DMS153 treated with DMSO at 0.1 percent for 48 hours (cell line): Measurements from ENCODE around the gene EPRS1.
"Not testable (repeated sequence)": the region's sequence is repeated elsewhere in the genome, so short reads cannot be mapped to it uniquely, and the experiment has no call there.

Experiments
- DNase-seq: peaks from one replicate; lab custom pipeline; 2025; ENCODE audit not compliant: unreplicated experiment; lab: John Stamatoyannopoulos, UW

EPRS1 gene

DNA sequence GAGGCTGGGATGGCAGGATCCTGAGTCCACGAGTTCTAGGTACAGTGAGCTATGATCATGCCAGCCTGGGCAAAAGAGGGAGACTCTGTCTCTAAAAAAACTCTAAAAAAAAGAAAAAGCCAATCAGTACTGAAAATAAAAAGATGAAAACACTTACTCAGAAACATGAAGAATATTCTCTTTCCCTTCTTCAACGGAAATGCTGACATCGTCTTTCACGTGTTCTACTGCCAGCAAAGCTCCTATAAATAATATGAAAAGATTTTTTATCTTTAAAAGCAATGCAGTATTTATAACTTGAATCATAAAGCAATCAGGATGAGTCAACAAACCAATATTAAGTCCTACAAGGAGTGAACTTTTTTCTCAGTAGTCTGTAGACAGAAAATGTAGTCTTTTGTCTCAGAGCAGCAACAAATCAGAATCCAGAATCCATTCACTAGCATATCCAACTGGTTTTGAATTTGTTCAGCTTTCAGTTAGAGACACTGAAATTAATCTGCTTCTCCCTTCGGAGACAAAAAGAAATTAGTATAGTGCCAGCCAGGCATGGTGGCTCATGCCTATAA is 6.2 kb downstream of the EPRS1 start:
- DNase-seq: no peak

- DNase-seq: no peak
Measured at GRCh38 chr1:220038640-220039039, 7.7 kb downstream of the EPRS1 start.

- not testable (repeated sequence) for DNase-seq
Measured at GRCh38 chr1:220037810-220038209, 8.5 kb downstream of the EPRS1 start.

GRCh38 chr1:220032911-220033310 is 13.4 kb downstream of the EPRS1 start:
- no peak for DNase-seq

DNA sequence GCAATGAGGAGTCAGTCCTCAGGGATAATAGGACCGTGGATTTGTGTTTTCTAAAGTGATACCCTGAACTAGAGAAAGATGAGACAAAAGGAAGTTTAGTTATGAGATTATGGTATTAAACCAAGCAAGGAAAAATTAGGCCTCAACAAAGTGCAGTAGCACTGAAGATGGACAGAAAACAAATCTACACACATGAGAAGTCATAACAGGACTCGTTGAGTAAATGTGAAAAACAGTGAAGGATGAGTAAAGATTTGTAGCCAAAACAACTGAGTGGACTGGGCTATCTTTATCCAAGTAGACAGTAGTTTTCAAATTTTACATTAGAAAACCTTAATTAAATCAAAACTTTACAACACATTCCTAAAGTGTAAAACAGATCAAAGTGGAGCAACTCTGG is 15.0 kb downstream of the EPRS1 start:
- DNase-seq: no peak

DNA sequence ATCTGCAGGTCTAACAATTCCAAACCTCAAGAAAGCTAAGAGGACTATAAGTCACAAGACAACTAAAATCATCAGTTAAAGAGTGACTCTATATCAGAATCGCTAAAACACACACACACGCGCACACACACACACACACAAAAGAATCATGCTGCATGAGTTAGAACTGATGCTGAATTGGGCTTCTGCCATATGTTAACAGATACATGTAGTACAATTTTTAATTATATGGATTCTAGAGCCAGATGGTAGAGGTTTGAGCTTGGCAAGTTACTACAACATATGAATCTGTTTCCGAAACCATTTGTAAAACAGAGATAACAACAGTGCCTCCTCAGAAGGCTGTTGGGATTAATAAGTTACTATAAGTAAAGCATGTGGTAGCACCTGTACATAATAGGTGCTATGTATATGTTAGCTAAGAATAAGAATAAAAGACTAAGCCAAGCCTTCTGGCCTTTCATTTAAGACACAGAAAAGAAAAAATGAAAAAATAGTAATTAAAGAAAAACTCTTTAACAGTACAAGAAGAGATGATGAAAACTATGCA is 17.9 kb downstream of the EPRS1 start:
- DNase-seq: no peak

DNA sequence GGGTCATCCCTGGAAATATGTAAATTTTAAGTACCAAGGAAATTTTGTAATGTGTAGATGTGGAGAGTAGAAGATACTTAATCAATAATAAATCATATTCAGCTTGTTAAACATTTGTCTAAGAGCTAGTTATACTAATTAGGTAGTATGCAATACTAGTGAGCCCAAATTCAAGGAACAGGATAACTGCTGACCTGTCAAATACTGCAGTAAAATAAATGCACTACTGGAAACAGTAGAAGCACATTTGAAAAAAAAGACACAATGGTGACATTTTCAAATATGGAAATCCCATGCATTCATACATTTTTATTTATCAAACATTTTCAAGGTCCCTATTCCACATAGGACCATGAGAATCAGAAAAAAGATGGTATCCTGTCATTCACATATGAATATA is 27.2 kb downstream of the EPRS1 start:
- DNase-seq: no peak

GRCh38 chr1:220013497-220013896 is 32.8 kb downstream of the EPRS1 start:
- DNase-seq: no peak

GRCh38 chr1:220012259-220012658 is 34.0 kb downstream of the EPRS1 start:
- no peak for DNase-seq

DNA sequence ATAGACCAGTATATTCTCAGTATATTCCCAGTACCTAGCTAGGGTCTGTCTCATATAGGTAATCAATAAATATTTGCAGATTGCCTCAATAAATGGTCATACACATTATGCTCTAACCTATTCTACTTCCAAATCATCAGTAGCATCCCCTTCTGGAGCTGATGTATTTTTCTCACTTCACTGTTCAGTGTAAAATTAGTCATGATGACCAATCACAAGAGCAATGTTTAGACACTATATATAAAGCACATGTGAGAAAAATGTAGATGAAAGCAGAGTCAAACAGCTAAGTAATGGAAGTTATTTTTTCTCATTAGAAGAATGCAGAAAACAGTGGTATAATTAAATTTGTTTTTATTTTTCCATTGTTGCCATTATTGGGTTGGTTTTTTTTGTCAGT is 34.7 kb downstream of the EPRS1 start:
- no peak for DNase-seq

DNA sequence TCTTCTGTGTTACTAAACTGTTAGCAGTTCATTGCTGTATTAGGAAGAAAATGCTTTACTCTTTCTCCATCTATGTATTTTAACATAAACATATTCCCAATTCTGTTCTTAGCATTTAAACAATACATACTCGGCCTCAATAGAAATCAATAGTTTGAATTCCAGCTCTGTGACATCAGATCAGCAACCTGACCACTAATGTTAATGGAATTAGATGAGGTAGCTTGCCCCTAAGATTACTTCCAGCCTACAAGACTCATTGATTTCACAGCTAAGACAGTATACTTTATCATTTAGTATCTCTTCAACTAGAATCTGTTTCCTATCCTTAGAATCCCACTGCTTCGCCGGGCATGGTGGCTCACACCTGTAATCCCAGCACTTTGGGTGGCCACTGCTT is 38.9 kb downstream of the EPRS1 start:
- DNase-seq: no peak

- DNase-seq: no peak
Measured at GRCh38 chr1:220005489-220005888, 40.8 kb downstream of the EPRS1 start.

- DNase-seq: no peak
Measured at GRCh38 chr1:220003610-220004299, 42.5 kb downstream of the EPRS1 start.

- DNase-seq: no peak
Measured at GRCh38 chr1:220003015-220003414, 43.3 kb downstream of the EPRS1 start.

GRCh38 chr1:220001095-220001501 is 45.2 kb downstream of the EPRS1 start:
- no peak for DNase-seq

DNA sequence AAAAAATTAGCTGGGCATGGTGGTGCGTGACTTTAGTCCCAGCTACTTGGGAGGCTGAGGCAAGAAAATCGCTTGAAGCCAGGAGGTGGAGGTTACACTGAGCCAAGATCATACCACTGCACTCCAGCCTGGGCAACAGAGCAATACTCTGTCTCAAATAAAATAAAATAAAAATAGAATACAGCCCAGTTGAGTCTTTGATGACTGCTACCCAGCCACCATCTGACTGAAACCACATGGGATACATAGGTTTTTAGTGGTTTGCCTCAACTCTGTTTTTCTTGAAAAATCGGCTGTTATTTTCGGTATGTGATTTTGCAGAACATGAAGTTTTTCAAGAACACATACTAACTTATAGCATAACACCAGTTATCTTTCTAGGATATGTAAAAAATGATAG is 46.5 kb downstream of the EPRS1 start:
- no peak for DNase-seq
